Right lobe of liver (tissue), 4 donors: ENCODE measurements around the gene CRIM1.

Source experiments
- POLR2A ChIP-seq: fragments of 450-650 bp; IDR thresholded peaks from one replicate; pipeline ENCODE4 v1.6.1; 2017; ENCODE audit warnings: antibody characterized with exemption, mild to moderate bottlenecking
- TF ChIP-seq, protein P1 (sequence below), 4 donors: fragments of 200-600 bp in 3 of 4; fragments of 450-650 bp in 1 of 4; IDR thresholded peaks; one replicate each; pipeline versions ENCODE4 v1.5.1 to v1.8.0; 2016 to 2022; ENCODE audit warnings: antibody characterized with exemption in 4 of 4, mild to moderate bottlenecking in 2 of 4
- donor health status: DM: no; HTN: no; CAD: no.
- donor health status: DM: no; HTN: no; CAD: no.
- donor health status: DM: no; HTN: yes; CAD: no.

GRCh38 chr2:36464006-36464721 is 108.6 kb downstream of the CRIM1 start:
- TF ChIP-seq, protein P1, sequence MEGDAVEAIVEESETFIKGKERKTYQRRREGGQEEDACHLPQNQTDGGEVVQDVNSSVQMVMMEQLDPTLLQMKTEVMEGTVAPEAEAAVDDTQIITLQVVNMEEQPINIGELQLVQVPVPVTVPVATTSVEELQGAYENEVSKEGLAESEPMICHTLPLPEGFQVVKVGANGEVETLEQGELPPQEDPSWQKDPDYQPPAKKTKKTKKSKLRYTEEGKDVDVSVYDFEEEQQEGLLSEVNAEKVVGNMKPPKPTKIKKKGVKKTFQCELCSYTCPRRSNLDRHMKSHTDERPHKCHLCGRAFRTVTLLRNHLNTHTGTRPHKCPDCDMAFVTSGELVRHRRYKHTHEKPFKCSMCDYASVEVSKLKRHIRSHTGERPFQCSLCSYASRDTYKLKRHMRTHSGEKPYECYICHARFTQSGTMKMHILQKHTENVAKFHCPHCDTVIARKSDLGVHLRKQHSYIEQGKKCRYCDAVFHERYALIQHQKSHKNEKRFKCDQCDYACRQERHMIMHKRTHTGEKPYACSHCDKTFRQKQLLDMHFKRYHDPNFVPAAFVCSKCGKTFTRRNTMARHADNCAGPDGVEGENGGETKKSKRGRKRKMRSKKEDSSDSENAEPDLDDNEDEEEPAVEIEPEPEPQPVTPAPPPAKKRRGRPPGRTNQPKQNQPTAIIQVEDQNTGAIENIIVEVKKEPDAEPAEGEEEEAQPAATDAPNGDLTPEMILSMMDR (IDR thresholded peaks at IDR 0.05) = no peak
- TF ChIP-seq POLR2A = no peak
